H1 (cell line): Measurements from ENCODE around the gene DENND2C. TPM values are rescaled to one million over a fixed set of nuclear protein-coding genes. Genes with fewer than 3 reads are reported as not detected.

Experiments
- CTCF ChIA-PET: fragments of 300-600 bp; sonication (Branson Sonifier 250); formaldehyde crosslinking; loops from one replicate; lab custom pipeline; 2021; ENCODE audit not compliant: partially characterized antibody; lab: Charles Lee
- POLR2A ChIA-PET: fragments of 300-600 bp; sonication (Branson Sonifier 250); formaldehyde crosslinking; loops from one replicate; lab custom pipeline; 2021; ENCODE audit warnings: inconsistent platforms; ENCODE audit not compliant: partially characterized antibody; lab: Charles Lee
- DNase-seq, 2 experiments: peaks; one replicate each; pipeline versions ENCODE4 v3.0.0 to v3.0.0-alpha.2; 2010 to 2022; ENCODE audit warnings: low spot score in 2 of 2, low read depth in 1 of 2, mixed read lengths in 1 of 2
- FAIRE-seq: peaks from 2 replicates; lab custom pipeline; 2011; peaks lifted over from hg19 to GRCh38; lab: Jason Lieb, UNC
- H2AFZ ChIP-seq: 2 replicates; pipeline ENCODE4 v1.8.1; 2012; ENCODE audit warnings: low read length, inconsistent platforms
- H2AK5ac ChIP-seq: 2 replicates; pipeline ENCODE4 v1.6.1; 2013; ENCODE audit warnings: low read depth, low read length
- H2BK120ac ChIP-seq: replicated peaks from 2 replicates; pipeline ENCODE3; 2013; ENCODE audit warnings: low read depth, low read length, inconsistent platforms
- H2BK12ac ChIP-seq: 2 replicates; pipeline ENCODE4 v1.6.1; 2013; ENCODE audit warnings: low read depth, low read length
- H2BK15ac ChIP-seq: 2 replicates; pipeline ENCODE4 v1.6.1; 2013; ENCODE audit warnings: low read length
- H2BK20ac ChIP-seq: 2 replicates; pipeline ENCODE4 v1.6.1; 2013; ENCODE audit warnings: low read length
- H2BK5ac ChIP-seq: 2 replicates; pipeline ENCODE4 v1.6.1; 2013; ENCODE audit warnings: low read depth, low read length
- H3K14ac ChIP-seq: 2 replicates; pipeline ENCODE4 v1.6.1; 2013; ENCODE audit warnings: inconsistent platforms; ENCODE audit not compliant: insufficient read length
- H3K18ac ChIP-seq: 2 replicates; pipeline ENCODE4 v1.6.1; 2013; ENCODE audit warnings: low read length; ENCODE audit errors: extremely low read depth
- H3K23ac ChIP-seq: 2 replicates; pipeline ENCODE4 v1.6.1; 2013; ENCODE audit warnings: inconsistent platforms; ENCODE audit not compliant: insufficient read length
- H3K23me2 ChIP-seq: 2 replicates; pipeline ENCODE4 v1.6.1; 2013; ENCODE audit warnings: low read depth, low read length
- H3K27ac ChIP-seq: 2 replicates; pipeline ENCODE4 v1.6.1; 2011; ENCODE audit warnings: low read depth, low read length, inconsistent platforms
- H3K27me3 ChIP-seq, 4 experiments: replicated peaks in 1 of 4; 1 replicate in 1 of 4; 2 replicates in 3 of 4; pipeline versions ENCODE4 v1.6.1 to v1.8.1; 2011 to 2013; ENCODE audit warnings: low read length in 3 of 4, mild to moderate bottlenecking in 3 of 4, inconsistent platforms in 2 of 4, mixed read lengths in 2 of 4, moderate library complexity in 1 of 4; ENCODE audit not compliant: control insufficient read depth in 3 of 4, insufficient read depth in 3 of 4; ENCODE audit errors: extremely low read depth in 1 of 4
- H3K36me3 ChIP-seq, 4 experiments: 2 replicates each; pipeline versions ENCODE4 v1.6.1 to v1.8.1; 2011 to 2013; ENCODE audit warnings: mild to moderate bottlenecking in 4 of 4, low read length in 3 of 4, moderate library complexity in 2 of 4, control low read depth in 1 of 4, inconsistent platforms in 1 of 4; ENCODE audit not compliant: insufficient read depth in 4 of 4, control insufficient read depth in 2 of 4
- H3K4ac ChIP-seq: replicated peaks from 2 replicates; pipeline ENCODE3; 2013; ENCODE audit warnings: low read length, low read depth, mixed read lengths, inconsistent platforms; ENCODE audit not compliant: insufficient read length
- H3K4me1 ChIP-seq, 4 experiments: replicated peaks in 1 of 4; 1 replicate in 1 of 4; 2 replicates in 3 of 4; pipeline versions ENCODE4 v1.6.1 to v1.8.1; 2011 to 2013; ENCODE audit warnings: low read length in 3 of 4, inconsistent platforms in 2 of 4, mixed read lengths in 1 of 4; ENCODE audit not compliant: insufficient read depth in 4 of 4, control insufficient read depth in 3 of 4
- H3K4me2 ChIP-seq, 2 experiments: 2 replicates each; pipeline versions ENCODE4 v1.6.1 to v1.8.1; 2011 to 2013; ENCODE audit warnings: low read depth in 2 of 2, low read length in 2 of 2, control low read depth in 1 of 2, inconsistent platforms in 1 of 2, mild to moderate bottlenecking in 1 of 2; ENCODE audit not compliant: insufficient read depth in 1 of 2
- H3K4me3 ChIP-seq, 4 experiments: fragments of 200-600, 300-600 bp in 1 of 4; sonication (generic), shearing (Covaris generic), sonication (Bioruptor Twin) in 1 of 4; 2 replicates each; pipeline versions ENCODE4 v1.5.1 to v1.8.1; 2011 to 2016; ENCODE audit warnings: low read length in 4 of 4, low read depth in 3 of 4, control low read depth in 2 of 4, inconsistent platforms in 2 of 4, mild to moderate bottlenecking in 2 of 4, mixed read lengths in 1 of 4, moderate library complexity in 1 of 4; ENCODE audit not compliant: insufficient read depth in 2 of 4; ENCODE audit errors: extremely low read depth in 1 of 4
- H3K56ac ChIP-seq: replicated peaks from 2 replicates; pipeline ENCODE3; 2013; ENCODE audit warnings: low read depth, mild to moderate bottlenecking, mixed read lengths, low read length, inconsistent platforms; ENCODE audit not compliant: insufficient read length
- H3K79me1 ChIP-seq: 2 replicates; pipeline ENCODE4 v1.6.1; 2013; ENCODE audit warnings: low read depth, low read length, control low read depth
- H3K79me2 ChIP-seq, 2 experiments: 2 replicates each; pipeline versions ENCODE4 v1.6.1 to v1.8.1; 2012 to 2013; ENCODE audit warnings: low read length in 2 of 2, mild to moderate bottlenecking in 2 of 2, inconsistent platforms in 1 of 2; ENCODE audit not compliant: insufficient read depth in 2 of 2, control insufficient read depth in 1 of 2
- H3K9ac ChIP-seq, 4 experiments: replicated peaks in 1 of 4; 1 replicate in 1 of 4; 2 replicates in 3 of 4; pipeline versions ENCODE4 v1.6.1 to v1.8.1; 2011 to 2013; ENCODE audit warnings: low read depth in 3 of 4, low read length in 3 of 4, control low read depth in 2 of 4, mild to moderate bottlenecking in 2 of 4, moderate library complexity in 2 of 4, inconsistent platforms in 1 of 4; ENCODE audit errors: extremely low read depth in 1 of 4
- H3K9me3 ChIP-seq, 2 experiments: 2 replicates each; pipeline versions ENCODE4 v1.6.1 to v1.8.1; 2012 to 2013; ENCODE audit warnings: mild to moderate bottlenecking in 2 of 2, moderate library complexity in 2 of 2, control low read depth in 1 of 2, inconsistent platforms in 1 of 2, low read depth in 1 of 2, low read length in 1 of 2, mixed read lengths in 1 of 2; ENCODE audit not compliant: insufficient read depth in 2 of 2
- H4K20me1 ChIP-seq, 2 experiments: replicated peaks in 1 of 2; 2 replicates each; pipeline versions ENCODE3 to v1.8.1; 2011 to 2013; ENCODE audit warnings: inconsistent platforms in 2 of 2, low read length in 2 of 2, mild to moderate bottlenecking in 1 of 2; ENCODE audit not compliant: insufficient read depth in 2 of 2, control insufficient read depth in 1 of 2
- H4K5ac ChIP-seq: 2 replicates; pipeline ENCODE4 v1.6.1; 2013; ENCODE audit warnings: low read length, low read depth, mixed read lengths, inconsistent platforms; ENCODE audit not compliant: insufficient read length
- H4K8ac ChIP-seq: 2 replicates; pipeline ENCODE4 v1.8.0; 2013; ENCODE audit warnings: mild to moderate bottlenecking, moderate library complexity, low read length, inconsistent platforms; ENCODE audit not compliant: insufficient read depth; ENCODE audit errors: extremely low read depth
- H4K91ac ChIP-seq: replicated peaks from 2 replicates; pipeline ENCODE3; 2013; ENCODE audit warnings: low read length, mixed read lengths, inconsistent platforms; ENCODE audit not compliant: insufficient read length
- POLR2A ChIP-seq, 2 experiments: IDR thresholded peaks; 1 replicate in 1 of 2; 2 replicates in 1 of 2; pipeline ENCODE4 v1.6.1; 2011; ENCODE audit warnings: low read depth in 2 of 2, low read length in 2 of 2, mild to moderate bottlenecking in 2 of 2; ENCODE audit errors: control extremely low read depth in 1 of 2
- TCF12 ChIP-seq: IDR thresholded peaks from 2 replicates; pipeline ENCODE4 v1.6.1; 2011; ENCODE audit warnings: low read depth, mild to moderate bottlenecking, low read length
- WGBS, 2 experiments: shearing (Covaris generic) in 1 of 2; methylation state at CpG; one replicate each; pipeline versions ENCODE4 v1.1.6 to v1.1.7; 2013 to 2015; ENCODE audit warnings: low lambda C conversion rate in 2 of 2, mixed read lengths in 2 of 2, inconsistent platforms in 1 of 2, low coverage in 1 of 2, missing lambda C conversion rate in 1 of 2; ENCODE audit not compliant: insufficient replicate concordance in 2 of 2, insufficient coverage in 1 of 2, insufficient read length in 1 of 2; ENCODE audit errors: extremely low coverage in 1 of 2, missing lambda C conversion rate in 1 of 2; 5-methylcytosine and 5-hydroxymethylcytosine counted together
- polyA plus RNA-seq, 7 experiments: library from polyadenylated mRNA; depleted of rRNA in 3 of 7; stranded (reverse) in 5 of 7; unstranded in 2 of 7; fragments of >200 nt in 5 of 7; fragments of 200-250 nt in 2 of 7; gene quantifications; 1 replicate in 5 of 7; 2 replicates in 1 of 7; 4 replicates in 1 of 7; pipeline versions ENCODE4 v1.2.1 to v1.2.3, GENCODE V29; 2011 to 2013; ENCODE audit warnings: missing spikeins in 2 of 7, mixed read lengths in 2 of 7
- total RNA-seq: library from RNA; stranded (reverse); fragmentation: NEBNext Ultra II Directional; extraction: Animal tissue kit (Norgen Biotek cat#: 25700); gene quantifications from 2 replicates; pipeline ENCODE4 v1.2.1, GENCODE V29; 2021
- TF ChIP-seq, protein P1 (sequence below): IDR thresholded peaks from 2 replicates; pipeline ENCODE4 v1.6.1; 2011; ENCODE audit warnings: low read depth, mild to moderate bottlenecking, low read length; ENCODE audit not compliant: insufficient read depth

Gene DENND2C
- total and polyA plus RNA-seq, 2 of the 8 experiments (the other 6 are each of a cell fraction or from before 2014, with no cell fraction given) = 1.8 to 5.5 TPM

DNA sequence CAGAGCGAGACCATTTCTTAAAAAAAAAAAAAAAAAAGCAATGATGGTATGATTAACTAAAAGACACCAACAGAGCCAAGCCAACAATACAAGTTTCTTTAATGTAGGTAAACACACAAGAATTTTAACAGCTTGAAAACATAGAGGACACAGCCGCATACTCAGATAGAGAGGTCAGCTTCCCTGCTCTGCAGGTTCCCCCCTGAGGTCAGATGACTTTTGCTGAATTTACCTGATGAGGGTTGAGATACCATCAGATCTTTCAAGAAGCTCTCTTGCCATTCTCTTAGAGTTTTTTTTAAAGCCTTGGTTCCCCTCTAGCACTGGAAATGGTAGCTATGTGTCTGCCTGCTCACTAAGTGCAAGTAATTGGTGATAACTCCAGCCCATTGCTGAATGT, 119.5 kb downstream of the DENND2C start:
- no peak overlapping the region for H4K8ac ChIP-seq
- H2BK12ac ChIP-seq = no peak overlapping the region
- H3K23ac ChIP-seq = no peak overlapping the region
- no peak for DNase-seq
- CTCF ChIA-PET = interaction anchor here (1.7 kb wide), 1 partner anchor 203 kb away, joined by 5 read pairs; no protein-coding TSS in a partner anchor
- H3K27me3 ChIP-seq = no peaks in the 10 kb centered on the region
- H2BK20ac ChIP-seq = no peak overlapping the region
- no peak overlapping the region for H3K18ac ChIP-seq
- no peak overlapping the region for H2BK120ac ChIP-seq
- FAIRE-seq = no peak
- POLR2A ChIA-PET = interaction anchor here (0.9 kb wide), 2 partner anchors 10 to 16 kb away, joined by 3 read pairs; no protein-coding TSS in a partner anchor
- no peak overlapping the region for H3K14ac ChIP-seq
- no peak overlapping the region for H3K4me2 ChIP-seq
- no peaks in the 10 kb centered on the region for H4K20me1 ChIP-seq
- no peaks in the 10 kb centered on the region for H3K4me1 ChIP-seq
- no peaks in the 10 kb centered on the region for H3K79me2 ChIP-seq
- no peak overlapping the region for H3K27ac ChIP-seq
- no peaks in the 10 kb centered on the region for H3K23me2 ChIP-seq
- no peak overlapping the region for H3K9ac ChIP-seq
- no peaks in the 10 kb centered on the region for H3K36me3 ChIP-seq
- WGBS, 2 experiments = 100% methylated on average over 1 of the region's 2 CpGs; no CpG with 5 or more reads in 1 of the 2 experiments
- peak overlapping the region; percentile 72 for H2AFZ ChIP-seq
- H4K5ac ChIP-seq = no peak overlapping the region
- H3K79me1 ChIP-seq = no peaks in the 10 kb centered on the region
- no peaks in the 10 kb centered on the region for H3K9me3 ChIP-seq
- H2BK5ac ChIP-seq = no peak overlapping the region
- no peak overlapping the region for H3K4ac ChIP-seq
- no peak overlapping the region for H4K91ac ChIP-seq
- H2AK5ac ChIP-seq = no peak overlapping the region
- no peak overlapping the region for H3K4me3 ChIP-seq
- no peak overlapping the region for H2BK15ac ChIP-seq
- TF ChIP-seq TCF12 (no peak), POLR2A (IDR thresholded peaks at IDR 0.05; ENCODE audit: control extremely low read depth in 1 of 2, low read depth in 2 of 2, low read length in 2 of 2) (no peak)
- TF ChIP-seq, protein P1, sequence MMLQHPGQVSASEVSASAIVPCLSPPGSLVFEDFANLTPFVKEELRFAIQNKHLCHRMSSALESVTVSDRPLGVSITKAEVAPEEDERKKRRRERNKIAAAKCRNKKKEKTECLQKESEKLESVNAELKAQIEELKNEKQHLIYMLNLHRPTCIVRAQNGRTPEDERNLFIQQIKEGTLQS = no peak
- TF ChIP-seq, all 59 proteins: peak for 0
- H3K56ac ChIP-seq = no peak overlapping the region
